Measurements from ENCODE around the gene STK32B. TPM values are rescaled to one million over a fixed set of nuclear protein-coding genes. Genes with fewer than 3 reads are reported as not detected.
"Not testable (repeated sequence)": the region's sequence is repeated elsewhere in the genome, so short reads cannot be mapped to it uniquely, and the experiment has no call there.

STK32B gene
- polyA plus RNA-seq, 1 of the 3 experiments (the other 2 are of a cell fraction): 0.20 TPM

DNA sequence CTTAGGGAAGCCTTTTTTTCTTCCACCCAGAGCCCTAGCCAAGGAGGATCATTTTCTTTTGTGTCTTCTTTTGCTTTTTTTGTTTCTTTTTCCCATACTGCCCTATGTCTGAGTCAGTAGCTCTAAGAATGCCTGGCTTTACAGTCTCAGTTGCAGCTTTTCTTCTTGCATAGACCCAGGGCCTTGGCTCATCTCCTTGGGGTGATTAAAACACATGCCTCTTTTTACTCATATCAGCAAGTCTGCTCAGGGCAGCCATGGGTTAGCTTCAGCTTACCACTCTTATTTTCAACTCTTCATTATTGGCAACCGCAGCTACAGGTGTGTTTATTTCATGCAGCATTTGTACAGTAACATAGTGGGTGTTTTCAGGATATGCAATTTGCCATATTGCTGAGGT is 196.5 kb downstream of the STK32B start:
- H3K27me3 ChIP-seq (ENCODE audit: insufficient read depth): no peaks in the 10 kb centered on the region
- H3K4me3 ChIP-seq (ENCODE audit: low read depth in 2 of 2, low read length in 1 of 2): no peak overlapping the region
- no peaks in the 10 kb centered on the region for H3K36me3 ChIP-seq (replicated peaks in 1 of 2; ENCODE audit: control insufficient read depth in 1 of 2, insufficient read depth in 2 of 2, low read length in 1 of 2)
- no peaks in the 10 kb centered on the region for H3K9me2 ChIP-seq
- no peak overlapping the region for H3K4me2 ChIP-seq
- ChIA-PET POLR2A (no interaction called here), CTCF (interaction anchor here (0.6 kb wide), 1 partner anchor 259 kb away, joined by 3 read pairs; no protein-coding TSS in a partner anchor)
- no peaks in the 10 kb centered on the region for H3F3A ChIP-seq (replicated peaks; ENCODE audit: insufficient read depth)
- H2AFZ ChIP-seq (ENCODE audit: low read depth): no peak overlapping the region
- no peaks in the 10 kb centered on the region for H3K9me3 ChIP-seq
- no peaks in the 10 kb centered on the region for H3K79me2 ChIP-seq (ENCODE audit: insufficient read depth)
- H3K4me1 ChIP-seq (ENCODE audit: control insufficient read depth in 1 of 2, insufficient read depth in 2 of 2, low read depth in 1 of 2, low read length in 1 of 2): no peaks in the 10 kb centered on the region
- no peak overlapping the region for H3K9ac ChIP-seq
- no peaks in the 10 kb centered on the region for H4K20me1 ChIP-seq (ENCODE audit: insufficient read depth)
- TF ChIP-seq RAD21 (IDR thresholded peaks at IDR 0.05; ENCODE audit: low read length) (no peak), GATA2 (CRISPR knock-in tag; IDR thresholded peaks at IDR 0.05) (no peak), FOXM1 (IDR thresholded peaks at IDR 0.05; ENCODE audit: low read depth) (no peak)
- TF ChIP-seq, protein P1, sequence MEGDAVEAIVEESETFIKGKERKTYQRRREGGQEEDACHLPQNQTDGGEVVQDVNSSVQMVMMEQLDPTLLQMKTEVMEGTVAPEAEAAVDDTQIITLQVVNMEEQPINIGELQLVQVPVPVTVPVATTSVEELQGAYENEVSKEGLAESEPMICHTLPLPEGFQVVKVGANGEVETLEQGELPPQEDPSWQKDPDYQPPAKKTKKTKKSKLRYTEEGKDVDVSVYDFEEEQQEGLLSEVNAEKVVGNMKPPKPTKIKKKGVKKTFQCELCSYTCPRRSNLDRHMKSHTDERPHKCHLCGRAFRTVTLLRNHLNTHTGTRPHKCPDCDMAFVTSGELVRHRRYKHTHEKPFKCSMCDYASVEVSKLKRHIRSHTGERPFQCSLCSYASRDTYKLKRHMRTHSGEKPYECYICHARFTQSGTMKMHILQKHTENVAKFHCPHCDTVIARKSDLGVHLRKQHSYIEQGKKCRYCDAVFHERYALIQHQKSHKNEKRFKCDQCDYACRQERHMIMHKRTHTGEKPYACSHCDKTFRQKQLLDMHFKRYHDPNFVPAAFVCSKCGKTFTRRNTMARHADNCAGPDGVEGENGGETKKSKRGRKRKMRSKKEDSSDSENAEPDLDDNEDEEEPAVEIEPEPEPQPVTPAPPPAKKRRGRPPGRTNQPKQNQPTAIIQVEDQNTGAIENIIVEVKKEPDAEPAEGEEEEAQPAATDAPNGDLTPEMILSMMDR (IDR thresholded peaks at IDR 0.05): no peak
- TF ChIP-seq, protein P2, sequence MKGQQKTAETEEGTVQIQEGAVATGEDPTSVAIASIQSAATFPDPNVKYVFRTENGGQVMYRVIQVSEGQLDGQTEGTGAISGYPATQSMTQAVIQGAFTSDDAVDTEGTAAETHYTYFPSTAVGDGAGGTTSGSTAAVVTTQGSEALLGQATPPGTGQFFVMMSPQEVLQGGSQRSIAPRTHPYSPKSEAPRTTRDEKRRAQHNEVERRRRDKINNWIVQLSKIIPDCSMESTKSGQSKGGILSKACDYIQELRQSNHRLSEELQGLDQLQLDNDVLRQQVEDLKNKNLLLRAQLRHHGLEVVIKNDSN (IDR thresholded peaks at IDR 0.05; ENCODE audit: borderline replicate concordance, low read depth): no peak
- no peak overlapping the region for H3K27ac ChIP-seq (ENCODE audit: low read depth in 2 of 2, low read length in 1 of 2)
- no peak for DNase-seq
- WGBS (ENCODE audit: low lambda C conversion rate): 28% methylated on average over 1 of the region's 1 CpG

DNA sequence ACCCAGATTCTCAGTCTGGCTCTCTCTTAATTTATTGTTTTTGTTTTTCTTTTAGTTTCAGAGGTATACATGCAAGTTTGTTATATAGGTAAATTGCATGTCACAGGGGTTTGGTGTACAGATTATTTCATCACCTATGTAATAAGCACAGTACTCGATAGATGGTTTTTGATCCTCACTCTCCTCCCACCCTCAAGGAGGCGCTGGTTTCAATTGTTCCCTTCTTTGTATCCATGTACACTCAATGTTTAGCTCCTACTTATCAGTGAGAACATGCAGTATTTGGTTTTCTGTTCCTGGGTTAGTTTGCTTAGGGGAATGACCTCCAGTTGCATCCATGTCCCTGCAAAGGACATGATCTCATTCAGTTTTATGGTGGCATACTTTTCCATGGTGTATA is 198.4 kb downstream of the STK32B start:
- no peak overlapping the region for H3K27ac ChIP-seq (ENCODE audit: low read depth in 2 of 2, low read length in 1 of 2)
- TF ChIP-seq, protein P2 (IDR thresholded peaks at IDR 0.05; ENCODE audit: borderline replicate concordance, low read depth): no peak
- TF ChIP-seq, protein P3, sequence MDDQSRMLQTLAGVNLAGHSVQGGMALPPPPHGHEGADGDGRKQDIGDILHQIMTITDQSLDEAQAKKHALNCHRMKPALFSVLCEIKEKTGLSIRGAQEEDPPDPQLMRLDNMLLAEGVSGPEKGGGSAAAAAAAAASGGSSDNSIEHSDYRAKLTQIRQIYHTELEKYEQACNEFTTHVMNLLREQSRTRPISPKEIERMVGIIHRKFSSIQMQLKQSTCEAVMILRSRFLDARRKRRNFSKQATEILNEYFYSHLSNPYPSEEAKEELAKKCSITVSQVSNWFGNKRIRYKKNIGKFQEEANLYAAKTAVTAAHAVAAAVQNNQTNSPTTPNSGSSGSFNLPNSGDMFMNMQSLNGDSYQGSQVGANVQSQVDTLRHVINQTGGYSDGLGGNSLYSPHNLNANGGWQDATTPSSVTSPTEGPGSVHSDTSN (IDR thresholded peaks at IDR 0.05): no peak
- TF ChIP-seq NFIC (IDR thresholded peaks at IDR 0.05; ENCODE audit: borderline replicate concordance): no peak
- no peaks in the 10 kb centered on the region for H4K20me1 ChIP-seq (ENCODE audit: insufficient read depth)
- no peak overlapping the region for H3K4me3 ChIP-seq (ENCODE audit: low read depth in 2 of 2, low read length in 1 of 2)
- no peaks in the 10 kb centered on the region for H3K4me1 ChIP-seq (ENCODE audit: control insufficient read depth in 1 of 2, insufficient read depth in 2 of 2, low read depth in 1 of 2, low read length in 1 of 2)
- no peak for DNase-seq
- H2AFZ ChIP-seq (ENCODE audit: low read depth): no peak overlapping the region
- H3K36me3 ChIP-seq (replicated peaks in 1 of 2; ENCODE audit: control insufficient read depth in 1 of 2, insufficient read depth in 2 of 2, low read length in 1 of 2): no peaks in the 10 kb centered on the region
- 5% methylated on average over 2 of the region's 2 CpGs for WGBS (ENCODE audit: low lambda C conversion rate)
- H3K4me2 ChIP-seq: no peak overlapping the region
- no peaks in the 10 kb centered on the region for H3K9me3 ChIP-seq
- H3K79me2 ChIP-seq (ENCODE audit: insufficient read depth): no peaks in the 10 kb centered on the region
- POLR2A ChIA-PET: no interaction called here
- no peaks in the 10 kb centered on the region for H3K27me3 ChIP-seq (ENCODE audit: insufficient read depth)
- H3F3A ChIP-seq (replicated peaks; ENCODE audit: insufficient read depth): no peaks in the 10 kb centered on the region
- H3K9ac ChIP-seq: no peak overlapping the region
- no peaks in the 10 kb centered on the region for H3K9me2 ChIP-seq
- CTCF ChIA-PET: interaction anchor here (1.6 kb wide), 1 partner anchor 10 kb away, joined by 3 read pairs; no protein-coding TSS in a partner anchor

DNA sequence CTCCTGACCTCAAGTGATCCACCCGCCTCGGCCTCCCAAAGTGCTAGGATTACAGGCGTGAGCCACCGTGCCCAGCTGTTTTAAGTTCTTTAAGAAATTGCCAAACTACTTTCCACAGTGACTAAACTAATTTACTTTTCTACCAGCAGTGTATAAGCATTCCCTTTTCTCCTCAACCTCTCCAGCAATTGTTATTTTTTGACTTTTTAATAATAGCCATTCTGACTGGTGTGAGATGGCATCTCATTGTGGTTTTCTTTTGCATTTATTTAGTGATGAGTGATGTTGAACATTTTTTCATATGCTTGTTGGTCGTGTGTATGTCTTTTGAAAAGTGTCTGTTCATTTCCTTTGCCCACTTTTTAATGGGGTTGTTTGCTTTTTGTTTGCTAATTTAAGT is 199.3 kb downstream of the STK32B start:
- H3F3A ChIP-seq (replicated peaks; ENCODE audit: insufficient read depth); H3K4me2 ChIP-seq; H3K27me3 ChIP-seq (ENCODE audit: insufficient read depth); H3K9me2 ChIP-seq; H3K9ac ChIP-seq; H3K4me3 ChIP-seq (ENCODE audit: low read depth in 2 of 2, low read length in 1 of 2); H3K4me1 ChIP-seq (ENCODE audit: control insufficient read depth in 1 of 2, insufficient read depth in 2 of 2, low read depth in 1 of 2, low read length in 1 of 2); H3K27ac ChIP-seq (ENCODE audit: low read depth in 2 of 2, low read length in 1 of 2); H3K79me2 ChIP-seq (ENCODE audit: insufficient read depth); H2AFZ ChIP-seq (ENCODE audit: low read depth); POLR2A ChIA-PET; H3K9me3 ChIP-seq; H4K20me1 ChIP-seq (ENCODE audit: insufficient read depth); DNase-seq; H3K36me3 ChIP-seq (replicated peaks in 1 of 2; ENCODE audit: control insufficient read depth in 1 of 2, insufficient read depth in 2 of 2, low read length in 1 of 2): not testable (repeated sequence)
- CTCF ChIA-PET: interaction anchor here (1.6 kb wide), 1 partner anchor 9 kb away, joined by 3 read pairs; no protein-coding TSS in a partner anchor
- WGBS (ENCODE audit: low lambda C conversion rate): 27% methylated on average over 5 of the region's 5 CpGs

Measured in SK-N-SH (cell line).